GM12873 (cell line): ENCODE measurements around the gene ITGBL1.

Experiments
- TF ChIP-seq, protein P1 (sequence below): IDR thresholded peaks from 2 replicates; pipeline ENCODE4 v1.5.1; 2012; ENCODE audit warnings: low read depth, mild to moderate bottlenecking, moderate library complexity, low read length, control low read depth; ENCODE audit not compliant: insufficient read depth; ENCODE audit errors: missing control alignments

The ITGBL1 gene

DNA sequence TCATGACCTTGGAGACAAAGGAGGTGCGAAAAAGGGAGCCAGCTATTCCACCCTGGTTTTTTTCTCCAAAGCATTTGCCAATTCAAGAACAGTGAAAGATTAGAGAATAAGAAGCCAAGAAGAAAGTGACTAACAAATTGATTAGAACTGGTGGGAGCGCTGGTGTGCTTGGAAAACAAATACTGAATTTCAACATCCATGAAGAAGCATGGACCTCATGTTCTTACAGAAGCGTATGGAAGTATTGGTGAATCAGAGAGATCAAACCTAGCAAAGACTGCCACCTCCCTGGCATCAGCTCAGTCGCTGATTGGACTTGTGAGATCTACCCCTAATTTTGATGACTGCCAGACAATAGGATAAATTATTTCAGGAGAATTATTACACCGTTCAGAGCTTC is 195.3 kb downstream of the ITGBL1 start:
- TF ChIP-seq, protein P1, sequence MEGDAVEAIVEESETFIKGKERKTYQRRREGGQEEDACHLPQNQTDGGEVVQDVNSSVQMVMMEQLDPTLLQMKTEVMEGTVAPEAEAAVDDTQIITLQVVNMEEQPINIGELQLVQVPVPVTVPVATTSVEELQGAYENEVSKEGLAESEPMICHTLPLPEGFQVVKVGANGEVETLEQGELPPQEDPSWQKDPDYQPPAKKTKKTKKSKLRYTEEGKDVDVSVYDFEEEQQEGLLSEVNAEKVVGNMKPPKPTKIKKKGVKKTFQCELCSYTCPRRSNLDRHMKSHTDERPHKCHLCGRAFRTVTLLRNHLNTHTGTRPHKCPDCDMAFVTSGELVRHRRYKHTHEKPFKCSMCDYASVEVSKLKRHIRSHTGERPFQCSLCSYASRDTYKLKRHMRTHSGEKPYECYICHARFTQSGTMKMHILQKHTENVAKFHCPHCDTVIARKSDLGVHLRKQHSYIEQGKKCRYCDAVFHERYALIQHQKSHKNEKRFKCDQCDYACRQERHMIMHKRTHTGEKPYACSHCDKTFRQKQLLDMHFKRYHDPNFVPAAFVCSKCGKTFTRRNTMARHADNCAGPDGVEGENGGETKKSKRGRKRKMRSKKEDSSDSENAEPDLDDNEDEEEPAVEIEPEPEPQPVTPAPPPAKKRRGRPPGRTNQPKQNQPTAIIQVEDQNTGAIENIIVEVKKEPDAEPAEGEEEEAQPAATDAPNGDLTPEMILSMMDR = no peak

DNA sequence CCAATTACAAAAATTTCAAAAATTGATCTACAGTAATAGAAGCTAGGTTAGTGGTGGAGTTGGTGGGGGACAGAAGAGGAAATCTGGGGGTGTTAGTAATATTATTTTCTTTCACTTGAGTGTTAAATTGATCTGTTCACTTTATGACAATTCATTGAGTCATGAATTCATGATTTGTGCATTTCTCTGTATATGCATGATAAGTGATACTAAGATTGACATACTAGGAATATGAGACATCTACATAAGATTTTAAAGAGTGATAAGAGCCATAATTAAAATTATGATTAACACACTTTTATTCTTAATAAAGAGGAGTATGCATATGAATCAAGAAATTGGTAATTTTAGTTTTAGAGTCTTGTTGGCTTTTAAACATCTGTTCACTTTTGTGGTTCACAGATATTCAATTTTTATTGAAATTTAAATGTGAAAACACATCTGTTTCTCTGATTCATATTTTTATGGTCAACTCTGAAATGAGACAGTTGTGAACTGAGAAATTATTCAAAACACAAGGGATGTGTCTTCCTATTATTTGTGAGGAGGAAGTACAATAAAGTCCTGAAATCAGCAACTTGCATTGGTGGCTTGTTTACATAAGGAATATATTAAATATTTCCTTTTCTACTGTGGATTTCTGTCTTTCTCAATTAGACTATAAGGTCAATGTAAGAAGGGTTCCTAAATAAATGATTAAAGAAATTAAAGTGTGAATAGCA is 196.5 kb downstream of the ITGBL1 start:
- TF ChIP-seq, protein P1 = no peak

DNA sequence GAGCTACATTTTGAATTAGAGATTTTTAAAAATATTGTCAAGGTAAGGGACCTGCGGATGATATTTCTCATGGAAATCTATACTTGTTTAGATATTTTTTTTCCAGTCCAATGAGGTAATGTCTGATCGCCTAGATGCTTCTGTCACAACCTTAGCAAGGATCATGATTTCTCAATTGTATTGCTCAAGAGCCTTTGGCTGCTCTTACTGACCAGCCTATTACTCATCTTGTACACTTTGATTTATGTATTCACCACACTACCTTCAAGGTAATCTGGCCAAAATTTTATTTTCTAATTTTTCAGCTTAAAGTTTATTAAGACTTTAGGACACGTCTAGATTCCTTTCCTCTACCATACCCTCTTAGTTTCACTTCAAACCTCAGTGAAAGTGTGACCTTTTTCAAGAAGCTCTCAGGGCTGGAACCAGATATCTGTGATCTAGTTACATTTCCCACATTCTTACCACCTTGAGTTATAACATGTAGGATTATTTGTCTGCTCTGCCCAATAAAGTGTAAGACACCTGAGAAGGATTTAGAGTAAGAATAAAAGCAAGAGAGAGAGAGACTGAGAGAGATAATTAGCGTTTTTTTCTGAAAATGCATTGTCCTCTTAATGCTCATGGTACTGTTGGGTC is 197.1 kb downstream of the ITGBL1 start:
- TF ChIP-seq, protein P1 = no peak

DNA sequence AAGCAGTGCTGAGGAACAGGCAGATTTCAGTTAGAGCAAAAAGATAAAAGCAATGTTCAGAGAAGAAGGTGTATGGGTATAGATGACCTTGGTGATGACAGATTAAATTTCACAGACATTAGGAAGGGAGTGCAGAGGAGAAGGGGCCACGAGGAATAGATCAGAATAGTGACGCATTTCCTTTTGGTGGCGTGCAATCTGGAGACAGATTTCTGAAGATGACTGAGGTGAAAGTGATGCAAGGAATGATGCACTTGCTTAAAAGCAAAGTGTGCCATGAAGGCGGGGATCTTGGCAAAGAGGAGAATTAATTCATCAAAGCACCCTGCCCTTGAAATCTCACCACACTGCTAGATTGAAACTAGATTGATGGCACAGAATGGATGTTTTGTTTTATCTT is 202.4 kb downstream of the ITGBL1 start:
- TF ChIP-seq, protein P1 = no peak

DNA sequence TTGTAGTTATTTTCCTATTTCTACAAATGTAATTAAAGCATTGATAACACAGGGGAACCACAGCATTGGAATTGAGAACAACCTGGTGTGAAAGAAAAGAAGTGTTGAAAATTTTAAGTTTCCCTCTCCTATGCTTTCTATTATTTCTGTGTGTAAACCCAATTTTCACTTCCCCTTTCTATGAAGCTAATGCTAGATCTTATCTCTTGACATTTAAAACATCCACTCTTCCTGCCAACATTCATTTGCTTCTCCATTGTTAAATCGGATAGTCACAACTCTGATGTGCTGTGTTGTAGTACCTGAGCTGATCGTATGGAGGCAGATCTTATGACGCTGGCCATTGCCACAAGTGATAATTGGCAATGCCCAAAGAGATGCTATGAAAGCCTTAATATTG is 203.0 kb downstream of the ITGBL1 start:
- TF ChIP-seq, protein P1 = no peak

DNA sequence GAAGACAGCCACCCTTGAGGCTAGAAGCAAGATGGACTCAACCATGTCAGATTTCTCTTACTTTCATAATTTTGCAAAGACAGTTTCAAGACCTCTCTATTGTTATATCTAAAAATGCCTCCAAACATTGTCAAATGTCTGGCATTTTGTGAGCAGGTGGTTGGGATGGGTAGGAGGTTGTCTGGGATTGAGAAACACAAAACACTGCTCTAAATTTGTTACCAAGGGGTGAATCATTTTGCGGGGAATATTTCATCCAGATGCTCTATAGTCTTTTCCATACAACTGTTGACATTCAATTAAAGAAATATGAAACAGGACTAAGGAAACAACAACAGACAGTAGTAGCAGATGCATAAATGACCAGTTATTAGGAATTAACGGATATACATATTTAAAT is 208.2 kb downstream of the ITGBL1 start:
- TF ChIP-seq, protein P1 = no peak

DNA sequence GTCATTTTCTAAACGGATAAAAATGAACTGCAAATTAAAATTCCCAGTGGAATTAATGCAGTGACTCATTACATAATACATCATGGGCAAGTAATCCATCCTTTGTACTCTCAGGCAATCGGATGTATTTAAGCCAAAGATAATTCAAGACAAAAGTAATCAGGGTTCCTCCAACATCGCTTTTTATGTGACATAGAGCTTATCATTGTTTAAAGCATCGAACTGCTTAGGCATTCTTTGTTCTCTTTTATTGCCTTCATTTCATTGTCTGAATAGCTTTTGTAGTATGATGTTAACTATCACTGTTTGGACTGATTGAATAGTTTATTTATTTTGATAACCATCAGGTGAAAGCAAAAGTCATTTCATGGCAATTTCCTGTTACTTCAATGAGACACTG is 209.4 kb downstream of the ITGBL1 start:
- TF ChIP-seq, protein P1 = no peak
